Measurements from ENCODE around the gene POGLUT3. TPM values are rescaled to one million over a fixed set of nuclear protein-coding genes. Genes with fewer than 3 reads are reported as not detected.

POGLUT3 gene
- total RNA-seq, 1 donor from 2014 or later: 19.1 TPM

DNA sequence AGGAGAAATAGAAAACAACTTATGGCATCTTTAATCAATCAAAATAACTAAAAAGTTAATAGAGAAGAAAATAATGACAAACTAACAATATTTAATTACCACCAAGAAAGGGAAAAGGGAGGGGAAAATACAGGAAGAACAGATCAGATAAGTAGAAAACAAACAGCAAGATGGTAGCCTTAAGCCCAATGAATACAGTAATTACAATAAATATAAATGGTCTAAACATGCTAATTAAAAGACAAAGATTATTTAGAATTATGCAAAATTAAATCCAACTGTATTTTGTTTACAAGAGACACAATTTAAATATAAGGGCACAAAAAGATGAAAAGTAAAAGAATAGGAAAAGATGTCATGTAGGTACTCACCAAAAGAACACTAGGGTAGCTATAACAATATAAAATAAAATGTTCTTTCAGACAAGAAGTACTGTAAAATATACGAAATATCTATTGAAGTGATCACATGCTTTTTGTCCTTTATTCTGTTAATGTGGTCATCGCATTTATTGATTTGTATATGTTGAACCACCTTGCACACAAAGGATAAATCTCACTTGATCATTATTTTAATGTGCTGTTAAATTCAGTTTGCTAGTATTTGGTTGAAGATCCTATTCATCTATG, 44.9 kb downstream of the POGLUT3 start:
- ATAC-seq (no peak), DNase-seq (no peak)
- Histone ChIP-seq H3K9me3 (peaks cover 11% of the 10 kb centered on the region), H3K27me3 (ENCODE audit: low read depth) (no peaks in the 10 kb centered on the region), H3K27ac (no peak overlapping the region), H3K36me3 (no peaks in the 10 kb centered on the region), H3K4me3 (no peak overlapping the region), H3K4me1 (no peaks in the 10 kb centered on the region)
- intact Hi-C loops (cut with DNase I): no loop called here
- TF ChIP-seq, protein P1, sequence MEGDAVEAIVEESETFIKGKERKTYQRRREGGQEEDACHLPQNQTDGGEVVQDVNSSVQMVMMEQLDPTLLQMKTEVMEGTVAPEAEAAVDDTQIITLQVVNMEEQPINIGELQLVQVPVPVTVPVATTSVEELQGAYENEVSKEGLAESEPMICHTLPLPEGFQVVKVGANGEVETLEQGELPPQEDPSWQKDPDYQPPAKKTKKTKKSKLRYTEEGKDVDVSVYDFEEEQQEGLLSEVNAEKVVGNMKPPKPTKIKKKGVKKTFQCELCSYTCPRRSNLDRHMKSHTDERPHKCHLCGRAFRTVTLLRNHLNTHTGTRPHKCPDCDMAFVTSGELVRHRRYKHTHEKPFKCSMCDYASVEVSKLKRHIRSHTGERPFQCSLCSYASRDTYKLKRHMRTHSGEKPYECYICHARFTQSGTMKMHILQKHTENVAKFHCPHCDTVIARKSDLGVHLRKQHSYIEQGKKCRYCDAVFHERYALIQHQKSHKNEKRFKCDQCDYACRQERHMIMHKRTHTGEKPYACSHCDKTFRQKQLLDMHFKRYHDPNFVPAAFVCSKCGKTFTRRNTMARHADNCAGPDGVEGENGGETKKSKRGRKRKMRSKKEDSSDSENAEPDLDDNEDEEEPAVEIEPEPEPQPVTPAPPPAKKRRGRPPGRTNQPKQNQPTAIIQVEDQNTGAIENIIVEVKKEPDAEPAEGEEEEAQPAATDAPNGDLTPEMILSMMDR (IDR thresholded peaks at IDR 0.05): no peak

Other genes with a start within 250 kb of the POGLUT3 start
- 1.3 TPM for gene C11orf65, start 30.9 kb downstream of the POGLUT3 start, total RNA-seq
- gene EXPH5, start 95.4 kb upstream of the POGLUT3 start, total RNA-seq: 34.9 TPM
- 21.1 TPM for gene DDX10, start 166.7 kb upstream of the POGLUT3 start, total RNA-seq